HG03060 (cell line): ENCODE results near the gene OR11G2.
"Not testable (repeated sequence)": the region's sequence is repeated elsewhere in the genome, so short reads cannot be mapped to it uniquely, and the experiment has no call there.

Source experiments
- ATAC-seq: cut with Tn5 transposase; IDR thresholded peaks from one replicate; pipeline ENCODE4 v1.9.1; 2021; ENCODE audit warnings: low read depth, moderate number of reproducible peaks; ENCODE audit not compliant: unreplicated experiment

The OR11G2 gene

GRCh38 chr14:20190596-20190995 lies at the start of gene OR11G2:
Gene OR11G2, plus strand, starts transcription at chr14:20190896. Its CDS starts 6,542 bp downstream, at chr14:20197438.
- ATAC-seq: no peak

GRCh38 chr14:20143911-20144310 lies 46.8 kb upstream of the OR11G2 start:
- no peak for ATAC-seq

GRCh38 chr14:20144820-20145219 lies 45.9 kb upstream of the OR11G2 start:
- ATAC-seq: no peak

GRCh38 chr14:20164462-20164861 lies 26.2 kb upstream of the OR11G2 start:
- no peak for ATAC-seq

GRCh38 chr14:20167091-20167490 lies 23.6 kb upstream of the OR11G2 start:
- no peak for ATAC-seq

GRCh38 chr14:20169852-20170251 lies 20.8 kb upstream of the OR11G2 start:
- ATAC-seq: not testable (repeated sequence)

GRCh38 chr14:20174205-20174604 lies 16.5 kb upstream of the OR11G2 start:
- ATAC-seq: not testable (repeated sequence)

GRCh38 chr14:20176330-20176729 lies 14.4 kb upstream of the OR11G2 start:
- ATAC-seq: no peak

- ATAC-seq: no peak
Observed at GRCh38 chr14:20177433-20177974, 13.2 kb upstream of the OR11G2 start.

- ATAC-seq: no peak
Observed at GRCh38 chr14:20179218-20179617, 11.5 kb upstream of the OR11G2 start.

- ATAC-seq: no peak
Observed at GRCh38 chr14:20179880-20180279, 10.8 kb upstream of the OR11G2 start.

GRCh38 chr14:20180486-20180885 lies 10.2 kb upstream of the OR11G2 start:
- ATAC-seq: no peak

GRCh38 chr14:20184181-20184580 lies 6.5 kb upstream of the OR11G2 start:
- no peak for ATAC-seq

GRCh38 chr14:20191396-20191795 lies 700 bp downstream of the OR11G2 start:
- no peak for ATAC-seq

GRCh38 chr14:20194101-20194500 lies 3.4 kb downstream of the OR11G2 start:
- no peak for ATAC-seq

GRCh38 chr14:20195170-20195569 lies 4.5 kb downstream of the OR11G2 start:
- ATAC-seq: not testable (repeated sequence)

- ATAC-seq: no peak
Observed at GRCh38 chr14:20195911-20196310, 5.2 kb downstream of the OR11G2 start.

GRCh38 chr14:20197459-20197858 lies 6.8 kb downstream of the OR11G2 start:
- no peak for ATAC-seq

GRCh38 chr14:20198991-20199390 lies 8.3 kb downstream of the OR11G2 start:
- ATAC-seq: no peak

GRCh38 chr14:20204721-20205120 lies 14.0 kb downstream of the OR11G2 start:
- ATAC-seq: no peak

GRCh38 chr14:20209595-20209994 lies 18.9 kb downstream of the OR11G2 start:
- no peak for ATAC-seq

- not testable (repeated sequence) for ATAC-seq
Observed at GRCh38 chr14:20212406-20212805, 21.7 kb downstream of the OR11G2 start.

- ATAC-seq: no peak
Observed at GRCh38 chr14:20215196-20215595, 24.5 kb downstream of the OR11G2 start.
